ENCODE measurements around the gene MYRF.

- no peak for TF ChIP-seq CTCF (IDR thresholded peaks at IDR 0.05)
- TF ChIP-seq POLR2A (IDR thresholded peaks at IDR 0.05) = no peak
- no peak for TF ChIP-seq POLR2AphosphoS5 (IDR thresholded peaks at IDR 0.05)
Observed at GRCh38 chr11:61806785-61807184, 54.3 kb downstream of the MYRF start.
